ENCODE measurements around the gene SHISA5.
A peak's percentile ranks its signal among the peaks of the same experiment; 100 is the strongest.
"Not testable (repeated sequence)": the region's sequence is repeated elsewhere in the genome, so short reads cannot be mapped to it uniquely, and the experiment has no call there.

SHISA5 gene

GRCh38 chr3:48478626-48479555 lies 25.1 kb downstream of the SHISA5 start:
- no peak for DNase-seq

GRCh38 chr3:48477959-48478520 lies 25.9 kb downstream of the SHISA5 start:
- no peak for DNase-seq

DNA sequence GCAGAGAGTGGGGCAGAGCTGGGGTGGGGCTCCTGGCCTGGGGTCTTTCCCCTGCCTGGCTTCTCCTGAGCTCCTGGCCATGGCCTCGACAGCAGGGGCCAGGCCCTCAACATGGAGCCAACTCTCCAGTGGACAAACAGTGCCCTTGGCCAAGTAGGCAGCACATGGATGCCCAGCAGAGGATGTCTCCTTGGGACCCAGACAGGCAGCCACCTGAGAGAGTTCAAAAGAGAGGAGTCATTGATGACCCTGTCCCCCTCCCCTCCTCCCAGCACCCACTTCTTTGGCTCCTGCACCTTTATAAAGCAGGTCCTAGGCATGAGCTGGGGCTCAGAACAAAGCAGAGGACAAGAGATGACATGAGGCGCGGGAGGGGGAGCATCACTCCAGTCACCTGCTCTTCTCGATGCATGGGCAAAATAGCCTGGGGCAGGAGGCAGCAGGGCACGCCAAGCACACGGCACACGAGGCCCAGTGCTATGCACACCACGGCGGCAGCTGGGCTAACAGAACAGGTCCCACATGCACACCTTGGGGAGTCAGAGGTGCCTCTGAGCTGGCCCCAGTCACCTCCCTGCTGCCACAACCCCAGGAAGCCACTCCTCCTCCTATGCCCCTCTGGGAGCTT lies 27.4 kb downstream of the SHISA5 start:
- DNase-seq, result no peak

- no peak for DNase-seq
Observed at GRCh38 chr3:48475188-48475587, 28.8 kb downstream of the SHISA5 start.

DNA sequence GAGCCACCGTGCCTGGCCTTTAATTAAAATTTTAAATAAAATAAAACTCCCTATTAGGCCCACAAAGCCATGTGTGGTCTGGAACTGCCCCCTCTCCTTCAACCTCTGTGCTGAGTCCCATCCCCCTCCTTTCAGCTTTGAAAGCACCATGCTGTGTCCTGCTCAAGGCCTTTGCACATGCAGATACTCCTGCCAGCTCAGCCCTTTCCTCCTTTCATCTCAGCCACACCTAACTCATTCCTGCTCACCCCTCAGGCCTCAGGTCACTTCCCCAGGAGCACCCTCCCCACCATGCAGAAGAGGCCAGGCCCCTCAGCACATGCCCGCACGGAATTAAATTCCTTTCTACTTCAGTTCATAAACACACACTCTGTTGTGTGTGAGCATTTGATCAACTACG lies 29.4 kb downstream of the SHISA5 start:
- no peak for DNase-seq

- not testable (repeated sequence) for DNase-seq
Observed at GRCh38 chr3:48474031-48474430, 29.9 kb downstream of the SHISA5 start.

- DNase-seq, result no peak
Observed at GRCh38 chr3:48473617-48473952, 30.4 kb downstream of the SHISA5 start.

GRCh38 chr3:48472923-48473616 lies 30.9 kb downstream of the SHISA5 start:
- DNase-seq, result peak in 57 of 58 donors; percentile 18 to 91 (median 79)

DNA sequence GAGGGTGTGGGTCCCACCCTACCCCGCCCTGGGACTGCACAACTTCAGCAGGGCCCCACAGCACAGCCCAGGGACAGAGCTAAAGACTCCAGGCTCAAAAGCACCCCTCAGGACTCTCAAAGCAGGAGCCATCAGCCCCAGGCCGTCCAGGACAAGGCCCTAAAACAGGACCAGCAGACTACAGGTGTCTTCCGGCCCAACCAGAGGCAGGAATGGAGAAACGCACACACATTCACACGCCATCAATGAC lies 31.4 kb downstream of the SHISA5 start:
- peak in 2 of 58 donors; percentile 51 to 68 for DNase-seq

DNA sequence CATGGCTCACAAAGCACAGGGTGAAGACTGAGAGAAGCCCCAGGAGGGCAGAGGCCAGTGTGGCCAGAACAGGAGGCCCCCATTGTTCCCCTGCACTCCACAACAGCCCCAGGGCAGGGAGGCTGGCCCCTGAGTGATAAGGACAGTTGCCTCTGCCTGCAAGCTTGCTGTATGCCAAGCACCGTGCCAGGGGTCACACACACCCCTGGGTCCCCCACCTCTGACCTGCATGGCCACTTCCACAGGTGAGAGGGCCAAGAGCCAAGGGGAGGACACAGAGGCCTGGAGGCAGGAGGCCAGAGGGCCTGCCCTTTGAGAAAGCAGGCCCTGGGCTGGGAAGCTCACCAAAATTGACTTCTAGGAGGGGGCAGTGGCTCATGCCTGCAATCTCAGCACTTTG lies 33.7 kb downstream of the SHISA5 start:
- DNase-seq, result no peak

- DNase-seq, result peak in 25 of 58 donors; percentile 6 to 50 (median 28)
Observed at GRCh38 chr3:48469046-48469915, 34.7 kb downstream of the SHISA5 start.

DNA sequence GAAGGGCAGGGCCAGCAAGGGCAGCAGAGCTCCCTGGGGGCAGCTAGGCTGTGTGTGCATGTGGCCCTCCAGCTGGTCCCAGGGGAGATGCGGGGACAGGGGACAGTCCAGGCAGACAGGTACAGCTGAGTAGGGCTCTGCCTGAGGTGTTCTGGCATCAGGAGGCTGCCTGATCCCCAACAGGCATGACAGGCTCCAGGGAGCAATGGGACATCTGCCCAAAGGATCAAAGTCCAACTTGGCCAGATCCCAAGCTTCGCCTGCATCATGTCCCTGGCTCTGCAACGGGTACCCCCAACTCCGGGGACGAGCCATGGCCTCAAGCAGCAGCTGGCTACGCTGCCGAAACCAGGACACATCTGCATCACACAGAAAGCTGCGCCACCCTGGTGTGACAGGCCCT lies 35.6 kb downstream of the SHISA5 start:
- peak in 4 of 58 donors; percentile 17 to 34 (median 24) for DNase-seq

DNA sequence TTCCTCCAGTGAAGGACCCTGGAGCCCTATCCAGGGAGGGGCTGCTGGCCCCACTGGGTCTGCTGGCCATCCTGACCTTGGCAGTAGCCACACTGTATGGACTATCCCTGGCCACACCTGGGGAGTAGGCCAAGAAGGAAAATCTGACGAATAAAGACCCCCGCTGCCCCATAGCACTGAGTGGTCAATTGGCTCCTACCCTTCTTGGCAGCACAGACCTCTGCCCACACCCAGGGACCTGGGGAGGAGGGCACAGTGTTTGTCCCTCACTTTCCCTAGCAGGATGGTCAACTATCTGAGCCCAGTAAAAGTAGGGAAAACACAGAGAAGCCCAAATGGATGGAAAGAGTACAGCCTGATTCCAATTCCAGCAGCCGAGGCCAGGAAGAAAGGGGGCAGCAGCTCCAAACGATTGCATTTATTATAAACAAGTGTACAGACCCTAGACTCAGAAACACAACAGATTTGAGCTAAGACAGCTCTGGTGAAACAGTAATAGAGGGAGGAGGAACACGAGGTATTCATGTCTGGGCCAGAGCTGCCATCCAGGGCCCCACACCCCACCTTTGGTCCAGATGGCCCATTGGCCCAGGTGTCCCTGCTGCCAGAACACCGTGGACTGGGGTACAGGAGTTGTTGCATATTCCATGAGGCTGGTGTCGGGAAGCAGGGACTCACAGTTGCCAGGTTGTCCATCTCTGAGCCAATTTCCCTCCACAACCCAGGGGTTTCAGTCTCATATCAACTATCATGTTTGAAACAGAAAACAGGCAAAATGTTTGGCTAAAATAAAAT lies 36.3 kb downstream of the SHISA5 start:
- DNase-seq, result no peak

- no peak for DNase-seq
Observed at GRCh38 chr3:48467110-48467454, 36.9 kb downstream of the SHISA5 start.

DNA sequence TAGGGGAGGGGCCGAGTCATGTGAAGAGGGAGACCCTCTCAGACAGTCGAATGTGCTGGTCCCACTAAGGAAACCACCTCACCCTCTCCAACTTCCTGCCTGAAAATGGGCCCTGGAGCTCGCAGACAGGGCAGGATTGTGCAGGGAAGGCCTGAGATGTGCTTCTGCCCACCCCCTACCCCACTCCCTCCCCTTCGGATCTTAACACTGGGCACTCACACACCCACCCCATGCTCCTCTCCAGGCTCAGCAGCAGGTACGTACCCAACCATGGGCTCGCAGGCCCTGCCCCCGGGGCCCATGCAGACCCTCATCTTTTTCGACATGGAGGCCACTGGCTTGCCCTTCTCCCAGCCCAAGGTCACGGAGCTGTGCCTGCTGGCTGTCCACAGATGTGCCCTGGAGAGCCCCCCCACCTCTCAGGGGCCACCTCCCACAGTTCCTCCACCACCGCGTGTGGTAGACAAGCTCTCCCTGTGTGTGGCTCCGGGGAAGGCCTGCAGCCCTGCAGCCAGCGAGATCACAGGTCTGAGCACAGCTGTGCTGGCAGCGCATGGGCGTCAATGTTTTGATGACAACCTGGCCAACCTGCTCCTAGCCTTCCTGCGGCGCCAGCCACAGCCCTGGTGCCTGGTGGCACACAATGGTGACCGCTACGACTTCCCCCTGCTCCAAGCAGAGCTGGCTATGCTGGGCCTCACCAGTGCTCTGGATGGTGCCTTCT lies 37.4 kb downstream of the SHISA5 start:
- DNase-seq, result peak in 7 of 58 donors; percentile 11 to 48 (median 33)

DNA sequence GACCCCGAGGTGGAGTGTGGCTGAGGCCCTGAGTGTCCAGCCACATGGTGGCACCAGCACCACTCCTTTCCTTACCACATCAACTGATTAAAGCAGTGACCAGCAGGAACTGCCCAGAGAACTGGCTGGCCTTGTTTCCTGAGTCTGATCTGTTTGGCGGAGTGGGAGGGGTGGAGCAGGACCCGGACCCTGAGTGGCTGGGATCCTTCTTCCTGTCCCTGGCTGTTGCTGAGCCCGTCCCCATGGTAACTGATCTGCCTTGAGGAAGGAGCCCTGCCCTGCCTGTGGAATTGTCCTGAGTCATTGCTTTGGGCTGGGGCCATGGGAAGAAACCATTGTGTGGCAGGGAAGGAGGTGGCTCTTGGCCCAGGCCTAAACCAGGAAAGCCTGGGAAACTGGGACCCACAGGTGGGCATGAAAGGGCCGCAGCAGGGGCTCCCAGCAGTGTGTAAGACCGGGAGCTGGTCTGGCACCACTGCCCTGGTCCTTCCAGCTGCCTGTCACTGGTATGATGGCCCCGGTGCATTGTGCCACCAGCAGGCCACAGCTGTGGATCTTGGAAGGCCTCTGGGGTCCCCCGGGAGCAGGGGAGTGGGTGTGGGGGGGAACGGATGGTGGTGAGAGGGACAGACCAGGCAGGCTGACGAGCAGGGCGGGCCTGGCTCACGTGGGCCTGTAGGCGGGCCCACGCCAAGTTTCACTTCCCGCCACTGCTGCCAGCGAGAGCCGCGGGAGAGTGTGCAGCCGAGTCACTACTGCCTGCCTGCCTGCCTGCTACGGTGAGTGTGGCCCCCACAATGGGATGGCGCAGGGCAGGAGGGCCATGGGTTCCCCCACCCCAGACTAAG lies 38.2 kb downstream of the SHISA5 start:
- DNase-seq, result peak; percentile 63 to 99 (median 96)

- peak in 2 of 58 donors; percentile 75 to 76 for DNase-seq
Observed at GRCh38 chr3:48465237-48465530, 38.8 kb downstream of the SHISA5 start.

DNA sequence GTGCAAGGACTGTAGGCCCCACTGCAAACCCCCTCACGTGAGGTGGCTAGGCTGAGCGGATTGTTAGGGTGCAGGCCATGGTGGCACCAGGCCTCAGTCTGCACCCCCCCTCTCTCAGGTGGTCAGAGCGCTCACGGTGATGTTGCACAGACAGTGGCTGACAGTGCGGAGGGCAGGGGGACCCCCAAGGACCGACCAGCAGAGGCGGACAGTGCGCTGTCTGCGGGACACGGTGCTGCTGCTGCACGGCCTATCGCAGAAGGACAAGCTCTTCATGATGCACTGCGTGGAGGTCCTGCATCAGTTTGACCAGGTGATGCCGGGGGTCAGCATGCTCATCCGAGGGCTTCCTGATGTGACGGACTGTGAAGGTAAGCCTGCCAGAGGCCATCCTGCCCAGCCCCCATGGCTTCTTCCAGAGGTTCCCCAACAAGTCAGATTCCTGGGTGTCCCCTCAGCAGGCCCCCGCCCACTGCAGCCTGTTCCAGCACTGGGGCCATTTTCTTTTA lies 39.2 kb downstream of the SHISA5 start:
- peak in 2 of 58 donors; percentile 50 to 53 for DNase-seq

DNA sequence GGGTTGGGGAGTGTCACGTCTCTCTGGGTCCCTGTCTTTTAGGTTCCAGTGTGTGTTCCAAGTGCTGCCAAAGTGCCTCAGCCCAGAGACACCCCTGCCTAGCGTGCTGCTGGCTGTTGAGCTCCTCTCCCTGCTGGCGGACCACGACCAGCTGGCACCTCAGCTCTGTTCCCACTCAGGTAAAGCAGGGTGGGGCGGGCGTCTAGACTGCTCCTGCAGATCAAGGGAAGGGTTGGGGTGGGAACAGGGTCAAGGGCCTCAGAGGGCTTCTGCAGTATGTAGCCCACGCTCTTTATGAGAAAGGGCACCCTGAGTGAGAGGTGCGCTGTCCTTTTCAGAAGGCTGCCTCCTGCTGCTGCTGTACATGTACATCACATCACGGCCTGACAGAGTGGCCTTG lies 40.3 kb downstream of the SHISA5 start:
- no peak for DNase-seq

All from anterior cingulate cortex (tissue), 58 donors.